SH-SY5Y (cell line): ENCODE data around the gene LGI4.

Experiments
- GATA2 ChIP-seq: IDR thresholded peaks from 2 replicates; pipeline ENCODE4 v1.6.1; 2011; ENCODE audit warnings: mild to moderate bottlenecking, low read depth, low read length
- GATA3 ChIP-seq: IDR thresholded peaks from 2 replicates; pipeline ENCODE4 v1.6.1; 2011; ENCODE audit warnings: low read depth, mild to moderate bottlenecking, low read length, moderate library complexity

- TF ChIP-seq GATA2 = no peak
- TF ChIP-seq GATA3 = no peak
Measured at GRCh38 chr19:35156673-35157014, 21.8 kb upstream of the LGI4 start.
